PFSK-1 (cell line): ENCODE data around the gene TMEM225B.

Experiments
- FOXP2 ChIP-seq: optimal IDR thresholded peaks from 2 replicates; pipeline ENCODE3; 2011; ENCODE audit warnings: borderline replicate concordance, control low read depth, inconsistent platforms; ENCODE audit not compliant: insufficient read depth; ENCODE audit errors: extremely low read length, extremely low read depth
- POLR2AphosphoS5 ChIP-seq: IDR thresholded peaks from 2 replicates; pipeline ENCODE4 v1.6.1; 2012; ENCODE audit warnings: low read depth, mild to moderate bottlenecking, control low read depth, low read length, moderate library complexity
- REST ChIP-seq, 2 experiments: IDR thresholded peaks; 2 replicates each; pipeline versions ENCODE4 v1.6.1 to v1.8.0; 2011 to 2012; ENCODE audit warnings: low read depth in 2 of 2, low read length in 2 of 2, control low read depth in 1 of 2, inconsistent platforms in 1 of 2, mild to moderate bottlenecking in 1 of 2, moderate library complexity in 1 of 2; ENCODE audit not compliant: insufficient read depth in 1 of 2
- SIN3A ChIP-seq: IDR thresholded peaks from 2 replicates; pipeline ENCODE4 v1.6.1; 2012; ENCODE audit warnings: mild to moderate bottlenecking, low read length, moderate library complexity, borderline replicate concordance; ENCODE audit not compliant: insufficient read depth
- TAF1 ChIP-seq: IDR thresholded peaks from 2 replicates; pipeline ENCODE4 v1.6.1; 2012; ENCODE audit warnings: low read length, control low read depth, borderline replicate concordance; ENCODE audit not compliant: insufficient read depth

Gene TMEM225B

GRCh38 chr7:99607548-99607947 lies 9.5 kb downstream of the TMEM225B start:
- TF ChIP-seq REST (IDR thresholded peaks at IDR 0.05; ENCODE audit: insufficient read depth in 1 of 2, low read depth in 2 of 2, low read length in 2 of 2) (no peak), POLR2AphosphoS5 (no peak), FOXP2 (no peak), TAF1 (no peak), SIN3A (no peak)

- no peak for TF ChIP-seq FOXP2
- no peak for TF ChIP-seq POLR2AphosphoS5
- no peak for TF ChIP-seq SIN3A
- no peak for TF ChIP-seq REST (IDR thresholded peaks at IDR 0.05; ENCODE audit: insufficient read depth in 1 of 2, low read depth in 2 of 2, low read length in 2 of 2)
- TF ChIP-seq TAF1, result no peak
Measured at GRCh38 chr7:99614495-99614894, 16.4 kb downstream of the TMEM225B start.

- TF ChIP-seq POLR2AphosphoS5, result no peak
- TF ChIP-seq SIN3A, result no peak
- TF ChIP-seq TAF1, result no peak
- TF ChIP-seq REST (IDR thresholded peaks at IDR 0.05; ENCODE audit: insufficient read depth in 1 of 2, low read depth in 2 of 2, low read length in 2 of 2), result no peak
- TF ChIP-seq FOXP2, result no peak
Measured at GRCh38 chr7:99615989-99616358, 17.9 kb downstream of the TMEM225B start.

GRCh38 chr7:99616359-99617191 lies 18.5 kb downstream of the TMEM225B start, which contains the start of gene ZSCAN25:
ZSCAN25 (plus strand) TSS chr7:99616946; CDS start chr7:99619607, 2,661 bp downstream.
- TF ChIP-seq REST (IDR thresholded peaks at IDR 0.05; ENCODE audit: insufficient read depth in 1 of 2, low read depth in 2 of 2, low read length in 2 of 2) (peak; percentile 40 to 62; a peak in 1 of 4 replicates), POLR2AphosphoS5 (peak; percentile 89), TAF1 (peak; percentile 93), SIN3A (0 out of 2 replicates have a peak, but pooled peaks have one; percentile 23), FOXP2 (peak; percentile 68)
